ENCODE results near the gene CRADD.

DNA sequence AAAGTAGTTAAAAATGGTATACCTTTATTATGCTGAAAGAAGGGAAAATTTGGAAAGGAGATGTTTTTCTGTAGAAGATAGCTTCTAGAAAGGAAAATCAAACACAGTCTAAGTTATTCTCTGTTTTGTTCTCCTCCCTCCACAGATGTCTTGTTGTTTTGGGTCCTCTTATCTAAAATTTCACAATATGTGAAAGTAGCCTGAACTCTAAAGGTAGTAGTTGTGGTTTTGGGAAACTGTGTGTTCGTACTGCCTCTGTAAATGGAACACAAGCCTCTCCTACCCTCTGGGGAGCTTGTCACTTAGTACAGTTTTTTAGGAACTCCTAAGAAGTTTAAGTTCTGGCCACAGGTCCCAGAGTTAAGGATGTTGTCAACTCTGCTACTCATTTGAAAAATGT lies 112.6 kb downstream of the CRADD start:
- TF ChIP-seq EZH2 (IDR thresholded peaks at IDR 0.05; ENCODE audit: borderline replicate concordance, low read length): no peak
- TF ChIP-seq, protein P1, sequence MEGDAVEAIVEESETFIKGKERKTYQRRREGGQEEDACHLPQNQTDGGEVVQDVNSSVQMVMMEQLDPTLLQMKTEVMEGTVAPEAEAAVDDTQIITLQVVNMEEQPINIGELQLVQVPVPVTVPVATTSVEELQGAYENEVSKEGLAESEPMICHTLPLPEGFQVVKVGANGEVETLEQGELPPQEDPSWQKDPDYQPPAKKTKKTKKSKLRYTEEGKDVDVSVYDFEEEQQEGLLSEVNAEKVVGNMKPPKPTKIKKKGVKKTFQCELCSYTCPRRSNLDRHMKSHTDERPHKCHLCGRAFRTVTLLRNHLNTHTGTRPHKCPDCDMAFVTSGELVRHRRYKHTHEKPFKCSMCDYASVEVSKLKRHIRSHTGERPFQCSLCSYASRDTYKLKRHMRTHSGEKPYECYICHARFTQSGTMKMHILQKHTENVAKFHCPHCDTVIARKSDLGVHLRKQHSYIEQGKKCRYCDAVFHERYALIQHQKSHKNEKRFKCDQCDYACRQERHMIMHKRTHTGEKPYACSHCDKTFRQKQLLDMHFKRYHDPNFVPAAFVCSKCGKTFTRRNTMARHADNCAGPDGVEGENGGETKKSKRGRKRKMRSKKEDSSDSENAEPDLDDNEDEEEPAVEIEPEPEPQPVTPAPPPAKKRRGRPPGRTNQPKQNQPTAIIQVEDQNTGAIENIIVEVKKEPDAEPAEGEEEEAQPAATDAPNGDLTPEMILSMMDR (conservative IDR thresholded peaks at IDR 0.05 in 1 of 2, IDR thresholded peaks at IDR 0.05 in 1 of 2; ENCODE audit: extremely low read depth in 1 of 2, insufficient read depth in 1 of 2, low read depth in 1 of 2, low read length in 2 of 2): no peak

Data from mammary epithelial cell (primary cell).